ENCODE results near the gene HOXD9. TPM values are rescaled to one million over a fixed set of nuclear protein-coding genes. Genes with fewer than 3 reads are reported as not detected.
A peak's percentile ranks its signal among the peaks of the same experiment; 100 is the strongest.

The HOXD9 gene
- total RNA-seq, 6 donors from 2014 or later = 0.40 to 1.2 TPM; not detected in 4

- Histone ChIP-seq H3K27ac (no peak overlapping the region), H3K9me3 (no peaks in the 10 kb centered on the region), H3K4me3 (no peak overlapping the region), H3K36me3 (no peaks in the 10 kb centered on the region), H3K27me3 (peaks cover 0 to 91% (median 53%) of the 10 kb centered on the region in 4 donors), H3K4me1 (peaks cover 0 to 13% (median 11%) of the 10 kb centered on the region in 4 donors)
- DNase-seq (peak in 1 of 2 donors; percentile 33), ATAC-seq (ENCODE audit: low FRiP score in 2 of 2) (no peak)
- WGBS, 2 donors = 5 to 7% methylated on average over 10 to 39 of the region's 40 CpGs
- TF ChIP-seq POLR2A (IDR thresholded peaks at IDR 0.05) (no peak), POLR2AphosphoS5 (IDR thresholded peaks at IDR 0.05) (no peak), EP300 (IDR thresholded peaks at IDR 0.05) (no peak), CTCF (IDR thresholded peaks at IDR 0.05) (no peak)
These were observed 9.9 kb upstream of the HOXD9 start for GRCh38 chr2:176112375-176113302.

- TF ChIP-seq POLR2A (IDR thresholded peaks at IDR 0.05) (no peak), CTCF (IDR thresholded peaks at IDR 0.05) (no peak), EP300 (IDR thresholded peaks at IDR 0.05) (no peak), POLR2AphosphoS5 (IDR thresholded peaks at IDR 0.05) (no peak)
- DNase-seq (peak in 1 of 2 donors; percentile 47), ATAC-seq (ENCODE audit: low FRiP score in 2 of 2) (no peak)
- H3K27me3 ChIP-seq = peaks cover 2 to 91% (median 45%) of the 10 kb centered on the region in 4 donors
- H3K27ac ChIP-seq = no peak overlapping the region
- 11 to 16% methylated on average over 24 to 26 of the region's 26 CpGs for WGBS, 2 donors
- H3K9me3 ChIP-seq = no peaks in the 10 kb centered on the region
- H3K4me1 ChIP-seq = peaks cover 0 to 4% (median 4%) of the 10 kb centered on the region in 4 donors
- no peak overlapping the region for H3K4me3 ChIP-seq
- no peaks in the 10 kb centered on the region for H3K36me3 ChIP-seq
These were observed 8.2 kb upstream of the HOXD9 start for GRCh38 chr2:176114120-176114929.

GRCh38 chr2:176114930-176115625 is 7.4 kb upstream of the HOXD9 start:
- H3K27me3 ChIP-seq = peaks cover 2 to 92% (median 41%) of the 10 kb centered on the region in 4 donors
- ATAC-seq (ENCODE audit: low FRiP score in 2 of 2) (no peak), DNase-seq (no peak)
- 17 to 27% methylated on average over 13 to 16 of the region's 16 CpGs for WGBS, 2 donors
- TF ChIP-seq CTCF (IDR thresholded peaks at IDR 0.05) = no peak
- TF ChIP-seq EP300 (IDR thresholded peaks at IDR 0.05) = no peak
- TF ChIP-seq POLR2A (IDR thresholded peaks at IDR 0.05) = no peak
- TF ChIP-seq POLR2AphosphoS5 (IDR thresholded peaks at IDR 0.05) = no peak
- H3K27ac ChIP-seq = no peak overlapping the region
- H3K4me3 ChIP-seq = no peak overlapping the region
- H3K9me3 ChIP-seq = no peaks in the 10 kb centered on the region
- H3K4me1 ChIP-seq = peaks cover 0 to 4% (median 4%) of the 10 kb centered on the region in 4 donors
- H3K36me3 ChIP-seq = no peaks in the 10 kb centered on the region

GRCh38 chr2:176115883-176116813 is 6.4 kb upstream of the HOXD9 start, which contains the start of gene HOXD10:
Gene HOXD10 (plus strand): TSS chr2:176116778. CDS start chr2:176116834, 56 bp downstream.
- Histone ChIP-seq H3K27me3 (peaks cover 3 to 91% (median 44%) of the 10 kb centered on the region in 4 donors), H3K36me3 (no peaks in the 10 kb centered on the region), H3K4me1 (peaks cover 0 to 4% (median 4%) of the 10 kb centered on the region in 4 donors), H3K4me3 (no peak within 1 kb of the TSS), H3K27ac (no peak within 1 kb of the TSS), H3K9me3 (no peaks in the 10 kb centered on the region)
- DNase-seq (peak in 1 of 2 donors; percentile 81), ATAC-seq (ENCODE audit: low FRiP score in 2 of 2) (peak in 1 of 2 donors; percentile 65)
- WGBS, 2 donors = 10 to 12% methylated on average over 13 to 45 of the region's 66 CpGs
- TF ChIP-seq POLR2AphosphoS5 (IDR thresholded peaks at IDR 0.05) (no peak), EP300 (IDR thresholded peaks at IDR 0.05) (no peak), POLR2A (IDR thresholded peaks at IDR 0.05) (no peak), CTCF (IDR thresholded peaks at IDR 0.05) (no peak)
